ENCODE measurements around the gene PPP4R3A.

PPP4R3A gene

DNA sequence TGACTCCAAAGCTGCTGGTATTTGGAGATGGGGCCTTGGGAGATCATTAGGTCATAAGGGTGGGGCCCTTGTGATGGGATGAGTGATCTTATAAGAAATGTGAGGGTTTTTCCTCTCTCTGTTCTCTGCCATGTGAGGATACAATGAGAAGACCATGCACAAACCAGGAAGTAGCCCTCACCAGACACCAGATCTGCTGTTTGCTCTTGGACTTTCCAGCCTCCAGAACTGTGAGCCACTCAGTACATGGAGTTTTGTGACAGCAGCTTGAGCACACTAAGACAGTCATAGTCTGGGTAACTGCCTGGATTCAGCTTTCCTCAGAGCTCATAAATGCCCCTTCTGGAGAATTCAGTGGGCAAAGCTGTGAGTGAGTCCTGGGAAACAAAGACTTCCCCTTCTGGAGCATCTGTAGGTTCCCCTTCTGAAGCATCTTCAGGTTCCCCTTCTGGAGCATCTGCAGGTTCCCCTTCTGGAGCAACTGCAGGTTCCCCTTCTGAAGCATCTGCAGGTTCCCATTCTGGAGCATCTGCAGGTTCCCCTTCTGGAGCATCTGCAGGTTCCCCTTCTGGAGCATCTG lies 11.0 kb upstream of the PPP4R3A start:
- no peak overlapping the region for H3K27ac ChIP-seq (ENCODE audit: low read depth, low read length)
- no peaks in the 10 kb centered on the region for H3K36me3 ChIP-seq (ENCODE audit: insufficient read depth, low read length)
- H3K4me1 ChIP-seq (ENCODE audit: insufficient read depth, low read length), result no peaks in the 10 kb centered on the region
- H3K9ac ChIP-seq (ENCODE audit: low read depth, low read length), result no peak overlapping the region
- no peak overlapping the region for H3K4me3 ChIP-seq (ENCODE audit: low read length)
- H3K27me3 ChIP-seq (ENCODE audit: insufficient read depth, low read length), result no peaks in the 10 kb centered on the region
- H3K9me3 ChIP-seq (ENCODE audit: insufficient read depth, low read depth, low read length), result no peaks in the 10 kb centered on the region

GRCh38 chr14:91520138-91520537 lies 10.0 kb upstream of the PPP4R3A start:
- Histone ChIP-seq H3K9me3 (ENCODE audit: insufficient read depth, low read depth, low read length) (no peaks in the 10 kb centered on the region), H3K4me1 (ENCODE audit: insufficient read depth, low read length) (no peaks in the 10 kb centered on the region), H3K4me3 (ENCODE audit: low read length) (no peak overlapping the region), H3K36me3 (ENCODE audit: insufficient read depth, low read length) (no peaks in the 10 kb centered on the region), H3K27me3 (ENCODE audit: insufficient read depth, low read length) (no peaks in the 10 kb centered on the region), H3K27ac (ENCODE audit: low read depth, low read length) (no peak overlapping the region), H3K9ac (ENCODE audit: low read depth, low read length) (no peak overlapping the region)
- 96% methylated on average over 2 of the region's 2 CpGs for WGBS

DNA sequence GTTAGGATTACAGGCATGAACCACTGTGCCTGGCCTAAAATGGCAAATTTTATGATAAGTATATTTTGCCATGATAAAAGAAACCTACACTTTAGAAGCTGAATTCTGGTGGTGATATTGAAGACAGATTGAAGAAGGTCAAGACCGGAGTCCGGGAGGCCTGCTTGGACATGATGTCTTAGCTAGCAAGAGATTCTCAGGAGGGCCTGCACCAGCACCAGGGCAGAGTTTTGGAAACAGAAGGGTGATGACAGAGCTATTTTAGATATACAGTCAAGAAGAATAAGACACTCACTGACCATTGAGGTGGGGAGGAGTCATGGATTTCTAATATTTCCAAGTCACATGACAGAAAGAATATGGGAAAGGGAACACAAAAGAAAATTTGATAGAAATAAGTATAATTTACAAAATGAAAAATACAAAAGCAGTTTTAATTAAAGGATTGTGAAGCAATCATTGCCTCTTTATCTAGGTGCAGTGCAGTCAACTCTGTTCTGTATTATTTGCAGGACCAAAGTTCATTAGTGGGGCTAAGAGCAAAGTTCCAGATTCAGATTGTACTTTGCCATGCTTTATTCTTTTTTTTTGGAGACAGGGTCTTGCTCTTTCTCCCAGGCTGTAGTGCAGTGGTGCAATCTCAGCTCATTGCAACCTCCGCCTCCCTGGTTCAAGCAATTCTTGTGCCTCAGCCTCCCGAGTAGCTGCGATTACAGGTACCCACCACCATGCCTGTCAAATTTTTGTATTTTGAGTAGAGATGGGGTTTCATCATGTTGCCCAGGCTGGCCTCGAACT lies 9.3 kb upstream of the PPP4R3A start:
- Histone ChIP-seq H3K27me3 (ENCODE audit: insufficient read depth, low read length) (no peaks in the 10 kb centered on the region), H3K36me3 (ENCODE audit: insufficient read depth, low read length) (no peaks in the 10 kb centered on the region), H3K9ac (ENCODE audit: low read depth, low read length) (no peak overlapping the region), H3K4me1 (ENCODE audit: insufficient read depth, low read length) (no peaks in the 10 kb centered on the region), H3K27ac (ENCODE audit: low read depth, low read length) (no peak overlapping the region), H3K4me3 (ENCODE audit: low read length) (no peak overlapping the region), H3K9me3 (ENCODE audit: insufficient read depth, low read depth, low read length) (no peaks in the 10 kb centered on the region)
- 91% methylated on average over 6 of the region's 6 CpGs for WGBS

- Histone ChIP-seq H3K9me3 (ENCODE audit: insufficient read depth, low read depth, low read length) (no peaks in the 10 kb centered on the region), H3K4me3 (ENCODE audit: low read length) (no peak overlapping the region), H3K36me3 (ENCODE audit: insufficient read depth, low read length) (no peaks in the 10 kb centered on the region), H3K4me1 (ENCODE audit: insufficient read depth, low read length) (no peaks in the 10 kb centered on the region), H3K27me3 (ENCODE audit: insufficient read depth, low read length) (no peaks in the 10 kb centered on the region), H3K9ac (ENCODE audit: low read depth, low read length) (no peak overlapping the region), H3K27ac (ENCODE audit: low read depth, low read length) (no peak overlapping the region)
- 79% methylated on average over 2 of the region's 7 CpGs for WGBS
Measured at GRCh38 chr14:91516663-91517388, 6.7 kb upstream of the PPP4R3A start.

GRCh38 chr14:91515979-91516378 lies 5.9 kb upstream of the PPP4R3A start:
- Histone ChIP-seq H3K27ac (ENCODE audit: low read depth, low read length) (no peak overlapping the region), H3K36me3 (ENCODE audit: insufficient read depth, low read length) (no peaks in the 10 kb centered on the region), H3K9me3 (ENCODE audit: insufficient read depth, low read depth, low read length) (no peaks in the 10 kb centered on the region), H3K9ac (ENCODE audit: low read depth, low read length) (no peak overlapping the region), H3K27me3 (ENCODE audit: insufficient read depth, low read length) (no peaks in the 10 kb centered on the region), H3K4me1 (ENCODE audit: insufficient read depth, low read length) (no peaks in the 10 kb centered on the region; the same call in 1 of the 2 replicates), H3K4me3 (ENCODE audit: low read length) (no peak overlapping the region)
- WGBS, result 93% methylated on average over 6 of the region's 7 CpGs

DNA sequence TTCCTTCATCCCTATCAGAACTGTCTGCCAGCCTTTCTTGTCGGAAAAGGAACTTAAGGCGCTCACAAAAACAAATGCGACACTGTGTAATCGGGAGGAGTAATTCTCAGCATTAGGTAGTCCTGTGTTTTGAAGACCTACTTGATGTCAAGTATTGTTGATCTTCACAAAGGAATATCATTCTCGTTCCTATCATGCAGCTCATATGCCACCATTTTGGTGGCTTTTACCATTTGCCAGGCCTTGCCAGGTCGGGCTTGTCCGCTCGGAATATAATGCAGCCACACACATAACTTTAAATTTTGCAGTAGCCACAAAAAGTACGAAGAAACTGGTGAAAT lies 903 bp upstream of the PPP4R3A start:
- H3K9ac ChIP-seq (ENCODE audit: low read depth, low read length), result peak overlapping the region; percentile 99
- H3K27me3 ChIP-seq (ENCODE audit: insufficient read depth, low read length), result no peaks in the 10 kb centered on the region
- no peaks in the 10 kb centered on the region for H3K9me3 ChIP-seq (ENCODE audit: insufficient read depth, low read depth, low read length)
- H3K27ac ChIP-seq (ENCODE audit: low read depth, low read length), result peak overlapping the region; percentile 99
- H3K4me3 ChIP-seq (ENCODE audit: low read length), result peak overlapping the region; percentile 83
- 35% methylated on average over 9 of the region's 9 CpGs for whole genome bisulfite sequencing
- peaks cover 8% of the 10 kb centered on the region for H3K4me1 ChIP-seq (ENCODE audit: insufficient read depth, low read length)
- H3K36me3 ChIP-seq (ENCODE audit: insufficient read depth, low read length), result peaks cover 12% of the 10 kb centered on the region; the same call in 1 of the 2 replicates

DNA sequence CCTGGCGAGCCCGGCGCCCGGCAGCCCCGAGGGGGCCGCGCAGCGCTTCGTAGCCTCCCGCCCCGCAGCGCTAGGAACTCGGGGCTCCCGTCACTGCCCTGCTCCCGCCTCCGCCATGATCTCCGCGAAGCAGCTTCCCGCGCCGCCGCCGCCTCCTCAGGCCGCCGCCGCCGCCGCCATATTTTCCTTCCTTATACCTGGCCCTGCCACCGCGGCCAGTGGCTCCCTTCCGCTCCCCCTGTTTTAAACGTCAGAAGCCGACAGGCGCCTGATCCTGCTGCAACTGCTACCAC lies 286 bp downstream of the PPP4R3A start:
- Histone ChIP-seq H3K4me1 (ENCODE audit: insufficient read depth, low read length) (peaks cover 8% of the 10 kb centered on the region), H3K36me3 (ENCODE audit: insufficient read depth, low read length) (peaks cover 20% of the 10 kb centered on the region), H3K27ac (ENCODE audit: low read depth, low read length) (peak overlapping the region; percentile 99), H3K27me3 (ENCODE audit: insufficient read depth, low read length) (no peaks in the 10 kb centered on the region), H3K4me3 (ENCODE audit: low read length) (peak overlapping the region; percentile 83), H3K9me3 (ENCODE audit: insufficient read depth, low read depth, low read length) (no peaks in the 10 kb centered on the region), H3K9ac (ENCODE audit: low read depth, low read length) (peak overlapping the region; percentile 99)
- WGBS, result under 1% methylated on average over 34 of the region's 34 CpGs

- Histone ChIP-seq H3K27ac (ENCODE audit: low read depth, low read length) (peak overlapping the region; percentile 99), H3K9me3 (ENCODE audit: insufficient read depth, low read depth, low read length) (no peaks in the 10 kb centered on the region), H3K9ac (ENCODE audit: low read depth, low read length) (peak overlapping the region; percentile 99), H3K4me3 (ENCODE audit: low read length) (peak overlapping the region; percentile 83), H3K27me3 (ENCODE audit: insufficient read depth, low read length) (no peaks in the 10 kb centered on the region), H3K36me3 (ENCODE audit: insufficient read depth, low read length) (peaks cover 26% of the 10 kb centered on the region), H3K4me1 (ENCODE audit: insufficient read depth, low read length) (peaks cover 8% of the 10 kb centered on the region)
- under 1% methylated on average over 71 of the region's 71 CpGs for WGBS
Measured at GRCh38 chr14:91509083-91509877, 830 bp downstream of the PPP4R3A start.

- peaks cover 37% of the 10 kb centered on the region for H3K36me3 ChIP-seq (ENCODE audit: insufficient read depth, low read length)
- peak overlapping the region; percentile 99 for H3K9ac ChIP-seq (ENCODE audit: low read depth, low read length)
- no peaks in the 10 kb centered on the region for H3K27me3 ChIP-seq (ENCODE audit: insufficient read depth, low read length)
- peak overlapping the region; percentile 83 for H3K4me3 ChIP-seq (ENCODE audit: low read length)
- H3K9me3 ChIP-seq (ENCODE audit: insufficient read depth, low read depth, low read length), result no peaks in the 10 kb centered on the region
- H3K4me1 ChIP-seq (ENCODE audit: insufficient read depth, low read length), result peaks cover 8% of the 10 kb centered on the region
- H3K27ac ChIP-seq (ENCODE audit: low read depth, low read length), result no peak overlapping the region
- WGBS, result no CpG with 5 or more reads among the region's 2 CpGs
Measured at GRCh38 chr14:91508105-91508504, 2.0 kb downstream of the PPP4R3A start.

GRCh38 chr14:91506226-91506625 lies 3.9 kb downstream of the PPP4R3A start:
- peaks cover 50% of the 10 kb centered on the region for H3K36me3 ChIP-seq (ENCODE audit: insufficient read depth, low read length)
- H3K9ac ChIP-seq (ENCODE audit: low read depth, low read length), result no peak overlapping the region
- H3K9me3 ChIP-seq (ENCODE audit: insufficient read depth, low read depth, low read length), result no peaks in the 10 kb centered on the region
- no peak overlapping the region for H3K4me3 ChIP-seq (ENCODE audit: low read length)
- H3K27me3 ChIP-seq (ENCODE audit: insufficient read depth, low read length), result no peaks in the 10 kb centered on the region
- 100% methylated on average over 4 of the region's 4 CpGs for WGBS
- H3K4me1 ChIP-seq (ENCODE audit: insufficient read depth, low read length), result peaks cover 8% of the 10 kb centered on the region
- no peak overlapping the region for H3K27ac ChIP-seq (ENCODE audit: low read depth, low read length)

DNA sequence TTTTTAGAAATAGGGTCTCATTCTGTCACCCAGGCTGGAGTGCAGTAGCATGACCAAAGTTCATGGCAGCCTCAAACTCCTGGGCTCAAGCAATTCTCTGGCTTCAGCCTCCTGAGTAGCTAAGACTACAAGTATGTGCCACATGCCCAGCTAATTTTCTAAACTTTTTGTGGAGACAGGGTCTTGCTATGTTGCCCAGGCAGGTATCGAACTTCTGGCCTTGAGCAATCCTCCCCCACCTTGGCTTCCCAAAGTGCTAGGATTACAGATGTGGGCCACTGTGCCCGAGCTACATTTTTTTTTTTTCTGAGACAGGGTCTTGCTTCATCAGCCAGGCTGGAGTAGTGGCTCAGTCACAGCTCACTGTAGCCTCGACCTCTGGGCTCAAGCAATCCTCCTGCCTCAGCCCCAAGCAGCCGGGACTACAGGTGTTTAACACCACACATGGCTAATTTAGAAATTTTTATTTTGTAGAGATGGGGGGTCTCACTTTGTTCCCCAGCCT lies 7.1 kb downstream of the PPP4R3A start:
- H3K27ac ChIP-seq (ENCODE audit: low read depth, low read length), result no peak overlapping the region
- H3K4me1 ChIP-seq (ENCODE audit: insufficient read depth, low read length), result peaks cover 6% of the 10 kb centered on the region; the same call in 1 of the 2 replicates
- no peak overlapping the region for H3K9ac ChIP-seq (ENCODE audit: low read depth, low read length)
- peaks cover 64% of the 10 kb centered on the region for H3K36me3 ChIP-seq (ENCODE audit: insufficient read depth, low read length)
- H3K9me3 ChIP-seq (ENCODE audit: insufficient read depth, low read depth, low read length), result no peaks in the 10 kb centered on the region
- H3K4me3 ChIP-seq (ENCODE audit: low read length), result no peak overlapping the region
- no peaks in the 10 kb centered on the region for H3K27me3 ChIP-seq (ENCODE audit: insufficient read depth, low read length)
- 97% methylated on average over 4 of the region's 4 CpGs for WGBS
